IPS-18a (cell line): Measurements from ENCODE around the gene NIT2.

Source experiments
- H3K27ac ChIP-seq: one replicate; pipeline ENCODE4 v1.5.1; 2013; ENCODE audit warnings: low read length
- H3K27me3 ChIP-seq: one replicate; pipeline ENCODE4 v1.6.1; 2013; ENCODE audit warnings: mild to moderate bottlenecking, low read length; ENCODE audit not compliant: control insufficient read depth, insufficient read depth
- H3K36me3 ChIP-seq: one replicate; pipeline ENCODE4 v1.6.1; 2013; ENCODE audit warnings: low read depth, low read length; ENCODE audit not compliant: control insufficient read depth
- H3K4me1 ChIP-seq: one replicate; pipeline ENCODE4 v1.6.1; 2013; ENCODE audit warnings: low read depth, low read length; ENCODE audit not compliant: control insufficient read depth
- H3K4me3 ChIP-seq: one replicate; pipeline ENCODE4 v1.5.1; 2013; ENCODE audit warnings: low read length
- H3K9ac ChIP-seq: one replicate; pipeline ENCODE4 v1.6.1; 2013; ENCODE audit warnings: mild to moderate bottlenecking, low read length, moderate library complexity
- H3K9me3 ChIP-seq: one replicate; pipeline ENCODE4 v1.6.1; 2013; ENCODE audit warnings: low read depth, low read length; ENCODE audit not compliant: control insufficient read depth

NIT2 gene

DNA sequence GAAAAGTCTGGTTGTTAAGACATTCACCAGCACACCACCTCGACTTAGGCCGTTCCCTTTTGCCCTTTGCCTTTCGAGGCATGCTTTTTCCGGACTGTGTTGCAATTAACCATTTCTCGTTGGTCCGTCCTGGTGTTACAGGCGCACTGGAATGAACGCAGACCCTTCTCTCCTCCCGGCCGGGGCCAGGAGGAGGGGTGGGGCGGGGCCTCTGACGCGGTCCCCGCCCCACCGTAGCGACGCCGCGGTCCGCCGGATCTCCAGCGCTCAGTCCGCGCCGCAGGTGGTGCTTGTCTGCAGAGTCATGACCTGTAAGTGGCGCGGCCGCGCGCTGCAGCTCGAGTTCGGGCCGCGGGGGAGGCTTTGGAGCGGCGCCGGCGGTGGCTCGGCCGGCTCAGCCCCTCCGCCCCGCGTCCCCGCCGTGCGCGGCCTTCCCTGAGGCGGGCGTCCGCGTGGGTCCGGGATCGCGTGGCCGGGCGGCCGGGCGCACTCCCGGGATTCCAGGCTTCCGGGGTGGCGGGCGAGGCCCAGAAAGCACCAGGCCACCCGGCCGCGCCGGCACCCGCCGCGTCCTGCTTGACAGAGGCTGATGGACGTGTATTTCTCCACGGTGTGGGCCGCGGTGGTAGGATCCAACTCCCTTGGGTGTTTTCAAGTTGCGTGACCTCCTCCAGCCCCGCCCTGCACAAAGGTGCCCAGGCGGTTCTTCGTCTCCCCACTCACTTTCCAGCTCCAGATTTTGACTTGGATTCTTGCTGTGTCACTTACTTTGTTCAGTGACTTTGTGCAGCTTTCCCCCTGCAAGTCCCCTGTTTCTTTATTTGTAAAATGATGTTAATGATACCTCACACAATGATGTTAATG is at the start of gene NIT2:
TSS of gene NIT2 (plus strand) at position 270 of the 864 bp plus-strand sequence. CDS start at position 305, 35 bp downstream.
- Histone ChIP-seq H3K27me3 (peaks cover 15% of the 10 kb centered on the region), H3K9ac (peak within 1 kb of the TSS; percentile 81), H3K36me3 (no peaks in the 10 kb centered on the region), H3K9me3 (no peaks in the 10 kb centered on the region), H3K4me1 (peaks cover 5% of the 10 kb centered on the region), H3K4me3 (peak within 1 kb of the TSS; percentile 81), H3K27ac (no peak within 1 kb of the TSS)

- H3K36me3 ChIP-seq = no peaks in the 10 kb centered on the region
- H3K9me3 ChIP-seq = no peaks in the 10 kb centered on the region
- H3K9ac ChIP-seq = no peak overlapping the region
- H3K27me3 ChIP-seq = no peaks in the 10 kb centered on the region
- no peak overlapping the region for H3K4me3 ChIP-seq
- no peak overlapping the region for H3K27ac ChIP-seq
- no peaks in the 10 kb centered on the region for H3K4me1 ChIP-seq
Observed at GRCh38 chr3:100288288-100288894, 46.2 kb upstream of the NIT2 start.

GRCh38 chr3:100289339-100289738 is 45.2 kb upstream of the NIT2 start:
- H3K27me3 ChIP-seq = no peaks in the 10 kb centered on the region
- H3K27ac ChIP-seq = no peak overlapping the region
- H3K9me3 ChIP-seq = no peaks in the 10 kb centered on the region
- no peak overlapping the region for H3K4me3 ChIP-seq
- H3K9ac ChIP-seq = no peak overlapping the region
- no peaks in the 10 kb centered on the region for H3K4me1 ChIP-seq
- H3K36me3 ChIP-seq = no peaks in the 10 kb centered on the region

DNA sequence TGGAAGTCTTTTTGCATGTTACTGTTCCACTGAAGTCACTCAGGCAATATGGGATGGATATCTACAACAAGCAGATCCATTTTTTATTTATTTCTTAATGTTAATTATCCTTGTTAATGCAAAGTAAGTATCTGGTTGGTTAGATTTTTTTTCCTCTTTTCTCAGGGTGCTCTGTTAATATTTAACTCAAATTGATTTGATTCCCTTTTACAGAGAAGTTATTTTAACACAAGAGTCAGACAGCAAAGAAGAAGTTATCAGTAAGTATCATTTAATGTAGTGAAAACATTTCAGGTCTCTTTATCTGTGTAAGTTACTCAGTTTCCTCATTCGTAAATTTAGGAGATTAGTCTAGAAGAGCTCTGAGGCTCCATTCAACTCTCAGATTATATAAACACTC is 39.5 kb upstream of the NIT2 start:
- H3K27me3 ChIP-seq = no peaks in the 10 kb centered on the region
- H3K36me3 ChIP-seq = peaks cover 6% of the 10 kb centered on the region
- no peak overlapping the region for H3K9ac ChIP-seq
- H3K9me3 ChIP-seq = no peaks in the 10 kb centered on the region
- no peak overlapping the region for H3K27ac ChIP-seq
- no peak overlapping the region for H3K4me3 ChIP-seq
- no peaks in the 10 kb centered on the region for H3K4me1 ChIP-seq

DNA sequence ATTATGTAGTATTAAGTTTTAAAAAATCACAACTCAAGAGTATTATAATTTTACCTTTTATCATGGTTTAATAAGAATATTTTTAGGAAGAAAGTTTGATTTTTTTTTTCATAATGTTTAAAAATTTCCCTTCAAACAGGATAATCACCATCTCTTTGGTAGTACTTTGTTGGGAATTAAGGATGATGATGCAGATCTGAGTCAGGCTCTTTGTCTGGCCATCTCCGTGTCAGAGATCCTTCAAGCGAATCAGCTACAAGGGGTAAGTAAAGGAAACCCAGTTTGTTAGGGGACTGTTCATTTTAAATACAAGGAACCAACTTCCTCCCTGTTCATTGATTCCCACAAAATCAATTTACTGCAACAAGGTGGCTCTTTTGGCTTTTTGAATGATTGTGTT is 36.8 kb upstream of the NIT2 start:
- no peaks in the 10 kb centered on the region for H3K4me1 ChIP-seq
- no peak overlapping the region for H3K9ac ChIP-seq
- H3K4me3 ChIP-seq = no peak overlapping the region
- H3K9me3 ChIP-seq = no peaks in the 10 kb centered on the region
- H3K27ac ChIP-seq = no peak overlapping the region
- H3K27me3 ChIP-seq = no peaks in the 10 kb centered on the region
- H3K36me3 ChIP-seq = peaks cover 6% of the 10 kb centered on the region

GRCh38 chr3:100299016-100299415 is 35.5 kb upstream of the NIT2 start:
- H3K36me3 ChIP-seq = peaks cover 6% of the 10 kb centered on the region
- no peak overlapping the region for H3K27ac ChIP-seq
- no peak overlapping the region for H3K4me3 ChIP-seq
- H3K9ac ChIP-seq = no peak overlapping the region
- H3K9me3 ChIP-seq = no peaks in the 10 kb centered on the region
- no peaks in the 10 kb centered on the region for H3K27me3 ChIP-seq
- no peaks in the 10 kb centered on the region for H3K4me1 ChIP-seq

- H3K36me3 ChIP-seq = peaks cover 15% of the 10 kb centered on the region
Observed at GRCh38 chr3:100306695-100307094, 27.9 kb upstream of the NIT2 start.

DNA sequence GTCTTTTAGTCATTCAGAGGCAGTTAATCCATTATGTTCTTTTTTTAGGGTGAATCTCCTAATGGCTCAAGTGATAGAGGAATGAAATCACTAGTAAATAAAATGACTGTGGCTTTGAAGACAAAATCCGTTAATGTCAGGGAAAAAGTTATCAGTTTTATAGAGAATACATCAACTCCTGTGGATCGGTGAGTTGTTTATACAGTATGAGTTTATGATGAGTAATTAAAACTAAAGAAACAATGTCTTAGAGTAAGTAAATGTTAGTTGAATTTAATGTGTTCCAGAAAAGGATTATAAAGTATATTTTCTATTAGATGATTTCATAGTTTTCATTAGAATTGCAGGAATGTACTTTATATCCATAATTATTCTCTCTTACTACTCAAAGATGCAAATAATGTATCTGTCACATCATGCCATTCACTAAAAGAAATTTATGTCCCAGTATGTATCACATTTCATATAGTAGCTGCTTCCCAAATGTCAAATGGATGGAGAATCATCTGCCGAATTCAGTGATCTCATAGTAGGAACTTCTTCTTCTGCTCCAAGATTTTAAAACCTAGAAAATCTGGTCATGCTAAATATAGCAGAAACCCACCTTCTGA is 24.1 kb upstream of the NIT2 start:
- no peaks in the 10 kb centered on the region for H3K27me3 ChIP-seq
- peaks cover 15% of the 10 kb centered on the region for H3K36me3 ChIP-seq
- no peak overlapping the region for H3K9ac ChIP-seq
- no peak overlapping the region for H3K27ac ChIP-seq
- H3K4me3 ChIP-seq = no peak overlapping the region
- no peaks in the 10 kb centered on the region for H3K4me1 ChIP-seq
- H3K9me3 ChIP-seq = no peaks in the 10 kb centered on the region

More at GRCh38 chr3:100306695-100307094, 27.9 kb upstream of the NIT2 start:
- no peak overlapping the region for H3K4me3 ChIP-seq
- no peaks in the 10 kb centered on the region for H3K9me3 ChIP-seq
- H3K4me1 ChIP-seq = no peaks in the 10 kb centered on the region
- no peak overlapping the region for H3K27ac ChIP-seq
- no peak overlapping the region for H3K9ac ChIP-seq
- no peaks in the 10 kb centered on the region for H3K27me3 ChIP-seq

DNA sequence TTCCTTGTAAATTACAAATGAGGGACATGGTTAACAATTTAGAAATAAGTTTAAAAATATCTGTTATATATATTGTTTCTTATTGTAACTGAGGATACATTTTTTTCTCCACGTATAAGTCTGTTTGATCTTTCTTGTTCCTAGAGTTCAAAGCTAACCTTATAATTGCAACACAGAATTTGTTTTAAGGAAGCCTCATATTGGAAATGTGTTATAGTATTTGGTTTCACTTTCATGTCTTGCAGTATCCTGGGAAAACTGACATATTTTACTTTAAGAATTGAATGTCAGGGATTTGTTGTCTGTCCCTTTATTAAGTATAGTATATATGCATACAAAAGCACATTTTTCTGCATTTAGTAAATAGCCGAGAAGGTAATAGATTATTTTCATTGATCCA is 23.5 kb upstream of the NIT2 start:
- no peak overlapping the region for H3K4me3 ChIP-seq
- no peaks in the 10 kb centered on the region for H3K27me3 ChIP-seq
- no peak overlapping the region for H3K9ac ChIP-seq
- H3K4me1 ChIP-seq = no peaks in the 10 kb centered on the region
- no peak overlapping the region for H3K27ac ChIP-seq
- peaks cover 15% of the 10 kb centered on the region for H3K36me3 ChIP-seq
- no peaks in the 10 kb centered on the region for H3K9me3 ChIP-seq

DNA sequence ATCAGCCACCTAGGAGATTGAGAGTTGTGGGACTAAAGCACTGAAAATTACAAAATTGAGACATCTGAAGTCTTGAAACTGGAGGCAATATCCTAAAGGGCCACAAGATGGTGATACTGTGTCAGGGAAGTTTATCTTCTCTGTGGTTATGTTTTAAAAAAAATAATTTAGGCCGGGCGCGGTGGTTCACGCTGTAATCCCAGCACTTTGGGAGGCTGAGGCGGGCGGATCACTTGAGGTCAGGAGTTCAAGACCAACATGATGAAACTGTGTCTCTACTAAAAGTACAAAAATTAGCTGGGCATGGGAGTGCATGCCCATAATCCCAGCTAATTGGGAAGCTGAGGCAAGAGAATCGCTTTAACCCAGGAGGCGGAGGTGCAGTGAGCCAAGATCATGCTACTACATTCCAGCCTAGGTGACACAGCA is 17.9 kb upstream of the NIT2 start:
- Histone ChIP-seq H3K9me3 (no peaks in the 10 kb centered on the region), H3K27ac (no peak overlapping the region), H3K4me3 (no peak overlapping the region), H3K9ac (no peak overlapping the region), H3K36me3 (peaks cover 5% of the 10 kb centered on the region), H3K27me3 (no peaks in the 10 kb centered on the region), H3K4me1 (no peaks in the 10 kb centered on the region)

DNA sequence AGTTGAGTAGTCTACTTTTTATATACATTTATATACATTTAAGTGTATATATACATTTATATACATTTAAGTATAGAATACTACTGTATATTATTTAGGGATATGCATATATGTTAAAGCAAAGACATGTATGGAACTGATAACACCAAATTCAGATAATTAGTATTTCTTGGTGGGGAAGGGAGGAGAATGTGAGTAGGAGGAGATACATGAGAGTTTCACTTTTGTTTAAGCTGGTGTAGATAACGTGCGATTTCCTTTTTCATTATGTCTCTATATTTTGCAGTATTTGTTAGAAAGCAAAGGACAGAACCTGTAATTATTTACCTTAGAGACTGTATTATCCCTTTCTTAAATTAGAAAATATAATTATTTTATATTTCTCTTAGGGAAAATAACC is 16.6 kb upstream of the NIT2 start:
- Histone ChIP-seq H3K4me1 (no peaks in the 10 kb centered on the region), H3K27ac (no peak overlapping the region), H3K27me3 (no peaks in the 10 kb centered on the region), H3K4me3 (no peak overlapping the region), H3K9ac (no peak overlapping the region), H3K36me3 (peaks cover 5% of the 10 kb centered on the region), H3K9me3 (no peaks in the 10 kb centered on the region)
